Activated naive CD8-positive, alpha-beta T cell treated with anti-CD3 and anti-CD28 coated beads, Interleukin-2, amount 50 U/mL, for 24 hours (primary cell): ENCODE data around the gene PRDM15.

Experiments used
- ATAC-seq: fragments of 150-1000 bp; cut with Tn5 transposase; one replicate; pipeline ENCODE4 v1.10.0; 2021
- DNase-seq: peaks from one replicate; pipeline ENCODE4 v3.0.0; 2021
- H3K27ac Mint-ChIP-seq: one replicate; pipeline ENCODE4 v1.8.0; 2021; ENCODE audit warnings: mild to moderate bottlenecking, mixed read lengths
- H3K27me3 Mint-ChIP-seq: one replicate; pipeline ENCODE4 v1.8.0; 2021; ENCODE audit warnings: mixed read lengths
- H3K36me3 Mint-ChIP-seq: one replicate; pipeline ENCODE4 v1.8.0; 2021; ENCODE audit warnings: low read depth, mixed read lengths
- H3K4me1 Mint-ChIP-seq: one replicate; pipeline ENCODE4 v1.8.0; 2021; ENCODE audit warnings: mixed read lengths
- H3K4me3 Mint-ChIP-seq: one replicate; pipeline ENCODE4 v1.8.0; 2021; ENCODE audit warnings: mild to moderate bottlenecking, moderate library complexity, mixed read lengths
- H3K9me3 Mint-ChIP-seq: one replicate; pipeline ENCODE4 v1.8.0; 2021; ENCODE audit warnings: mixed read lengths

Gene PRDM15

DNA sequence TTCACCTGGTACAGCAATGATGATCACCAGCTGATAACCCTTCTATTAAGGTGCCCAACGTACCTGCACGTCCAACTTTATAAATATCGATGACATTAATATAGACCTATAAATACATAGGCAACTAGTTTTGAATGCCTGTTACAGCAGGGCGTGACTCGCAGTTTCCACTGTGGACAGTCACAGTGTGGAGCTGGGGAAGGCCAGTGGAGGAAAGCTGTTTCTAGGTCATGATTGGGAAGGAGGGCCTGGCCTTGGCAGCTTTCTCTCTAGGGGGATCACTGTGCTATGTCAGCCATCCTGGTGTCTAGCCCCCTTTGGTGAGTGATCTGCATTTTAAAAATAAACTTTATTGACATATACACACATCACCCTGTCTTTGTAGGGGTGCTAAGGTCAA, 4.4 kb upstream of the PRDM15 start:
- no peak overlapping the region for H3K4me3 Mint-ChIP-seq
- H3K9me3 Mint-ChIP-seq: no peaks in the 10 kb centered on the region
- no peak overlapping the region for H3K27ac Mint-ChIP-seq
- peaks cover 2% of the 10 kb centered on the region for H3K36me3 Mint-ChIP-seq
- ATAC-seq (no peak), DNase-seq (no peak)
- H3K4me1 Mint-ChIP-seq: peaks cover 13% of the 10 kb centered on the region
- no peaks in the 10 kb centered on the region for H3K27me3 Mint-ChIP-seq

DNA sequence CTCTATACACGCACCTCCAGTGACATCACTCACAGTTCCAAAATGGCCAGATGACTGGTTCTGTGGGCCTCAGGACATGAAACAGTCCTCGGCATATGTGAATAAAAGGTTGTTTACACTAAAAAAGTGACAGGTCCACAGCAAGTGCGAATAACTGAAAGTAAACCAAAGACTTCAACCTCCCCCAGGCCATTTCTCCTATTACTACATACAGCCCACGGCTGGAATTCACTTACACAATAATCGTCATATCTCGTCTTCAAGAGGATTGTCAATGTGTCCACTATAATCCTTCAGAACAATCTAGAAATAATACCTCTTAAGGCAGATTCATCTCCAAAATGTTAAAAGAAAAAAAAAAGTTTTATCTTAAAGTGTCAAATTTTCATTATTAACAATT, 1.9 kb upstream of the PRDM15 start:
- H3K27ac Mint-ChIP-seq: peak overlapping the region; percentile 65
- ATAC-seq (no peak), DNase-seq (no peak)
- no peaks in the 10 kb centered on the region for H3K9me3 Mint-ChIP-seq
- H3K27me3 Mint-ChIP-seq: no peaks in the 10 kb centered on the region
- peak overlapping the region; percentile 35 for H3K4me3 Mint-ChIP-seq
- peaks cover 32% of the 10 kb centered on the region for H3K4me1 Mint-ChIP-seq
- peaks cover 3% of the 10 kb centered on the region for H3K36me3 Mint-ChIP-seq

DNA sequence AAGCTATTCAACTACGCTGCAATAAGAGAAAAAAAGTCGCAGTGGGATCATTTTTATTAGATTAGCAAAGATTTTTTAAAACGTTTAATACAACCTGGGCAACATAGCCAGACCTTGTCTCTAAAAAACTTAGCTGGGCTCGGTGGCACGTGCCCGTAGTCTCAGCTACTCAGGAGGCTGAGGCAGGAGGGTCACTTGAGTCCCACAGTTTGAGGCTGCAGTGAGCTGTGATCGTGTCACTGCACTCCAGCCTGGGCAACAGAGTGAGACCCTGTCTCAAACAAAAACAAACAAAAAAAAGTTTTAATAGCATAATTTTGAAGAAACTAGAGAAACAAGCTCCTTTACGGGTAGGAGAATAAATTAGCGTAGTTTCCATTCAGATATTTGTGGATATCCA, 1.0 kb upstream of the PRDM15 start:
- H3K4me3 Mint-ChIP-seq: peak overlapping the region; percentile 82
- ATAC-seq (no peak), DNase-seq (peak; percentile 12)
- peak overlapping the region; percentile 93 for H3K27ac Mint-ChIP-seq
- peaks cover 3% of the 10 kb centered on the region for H3K36me3 Mint-ChIP-seq
- H3K9me3 Mint-ChIP-seq: no peaks in the 10 kb centered on the region
- no peaks in the 10 kb centered on the region for H3K27me3 Mint-ChIP-seq
- peaks cover 29% of the 10 kb centered on the region for H3K4me1 Mint-ChIP-seq

DNA sequence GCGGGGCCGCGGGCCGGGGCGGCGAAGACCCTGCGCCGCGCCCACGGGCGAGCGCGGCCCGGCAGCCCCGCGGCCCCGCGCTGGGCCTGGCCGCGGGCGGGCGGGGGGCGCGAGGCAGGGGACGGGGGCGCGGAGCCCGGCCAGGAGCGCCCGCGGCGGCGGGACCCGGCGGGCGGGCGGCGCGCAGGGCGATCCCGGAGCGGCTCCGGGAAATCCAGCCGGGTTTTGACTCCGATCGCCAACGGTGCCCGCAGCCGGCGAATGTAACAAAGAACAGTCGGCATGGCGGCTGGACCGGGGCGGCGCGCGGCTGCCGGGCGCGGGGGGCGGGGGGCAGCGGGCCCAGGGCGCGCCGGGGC, 334 bp downstream of the PRDM15 start:
- no peaks in the 10 kb centered on the region for H3K9me3 Mint-ChIP-seq
- peak overlapping the region; percentile 82 for H3K4me3 Mint-ChIP-seq
- H3K27me3 Mint-ChIP-seq: no peaks in the 10 kb centered on the region
- H3K27ac Mint-ChIP-seq: peak overlapping the region; percentile 56
- peaks cover 5% of the 10 kb centered on the region for H3K36me3 Mint-ChIP-seq
- peak; percentile 42 for ATAC-seq
- peak; percentile 79 for DNase-seq
- peaks cover 31% of the 10 kb centered on the region for H3K4me1 Mint-ChIP-seq

DNA sequence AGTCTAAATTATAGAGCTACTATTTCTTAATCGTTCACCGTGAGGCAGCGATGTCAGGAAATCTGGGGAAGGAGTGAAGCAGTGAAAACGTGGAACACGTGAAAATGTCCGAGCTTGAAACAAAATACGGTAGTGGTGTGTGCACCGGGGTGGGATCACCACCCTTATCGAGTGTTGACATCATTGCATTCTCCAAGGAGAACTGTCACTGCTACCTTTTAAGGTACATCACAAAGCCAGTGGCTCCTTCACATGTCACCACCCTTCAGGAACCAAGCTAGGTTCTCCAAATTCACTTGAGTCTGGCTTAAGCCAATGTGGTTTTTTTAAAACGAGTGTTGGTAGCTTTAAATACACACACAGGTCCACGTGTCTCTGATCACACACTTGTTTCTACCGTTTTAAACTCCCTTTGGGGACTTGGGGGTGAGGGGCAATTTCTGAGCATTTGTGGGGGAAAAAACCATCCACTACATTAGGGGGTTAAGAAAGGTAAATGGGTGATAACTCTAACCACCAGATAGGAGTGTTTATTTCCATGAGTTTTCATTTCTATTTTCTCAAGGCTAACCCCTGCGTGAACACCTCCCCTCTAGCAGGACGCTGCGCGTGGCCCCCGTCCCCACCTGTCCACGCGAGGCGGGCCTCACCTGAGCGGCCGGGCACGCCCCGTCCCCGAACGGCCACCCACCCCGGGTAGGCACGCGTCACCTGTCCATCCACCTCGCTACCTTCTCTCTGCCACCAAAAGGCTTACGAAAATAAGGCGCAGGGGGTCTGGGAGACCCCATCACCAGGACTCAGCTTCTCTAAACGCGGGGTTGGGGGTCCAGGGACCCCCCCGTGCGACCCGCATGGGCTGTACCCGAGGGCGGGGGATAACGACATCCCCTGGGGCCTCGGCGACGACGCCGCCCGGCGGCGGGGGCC, 978 bp downstream of the PRDM15 start:
- Mint-ChIP-seq H3K27me3 (no peaks in the 10 kb centered on the region), H3K27ac (peak overlapping the region; percentile 92), H3K4me3 (peak overlapping the region; percentile 89), H3K36me3 (peaks cover 7% of the 10 kb centered on the region), H3K9me3 (no peaks in the 10 kb centered on the region), H3K4me1 (peaks cover 31% of the 10 kb centered on the region)
- DNase-seq: peak; percentile 38
- ATAC-seq: peak; percentile 20

DNA sequence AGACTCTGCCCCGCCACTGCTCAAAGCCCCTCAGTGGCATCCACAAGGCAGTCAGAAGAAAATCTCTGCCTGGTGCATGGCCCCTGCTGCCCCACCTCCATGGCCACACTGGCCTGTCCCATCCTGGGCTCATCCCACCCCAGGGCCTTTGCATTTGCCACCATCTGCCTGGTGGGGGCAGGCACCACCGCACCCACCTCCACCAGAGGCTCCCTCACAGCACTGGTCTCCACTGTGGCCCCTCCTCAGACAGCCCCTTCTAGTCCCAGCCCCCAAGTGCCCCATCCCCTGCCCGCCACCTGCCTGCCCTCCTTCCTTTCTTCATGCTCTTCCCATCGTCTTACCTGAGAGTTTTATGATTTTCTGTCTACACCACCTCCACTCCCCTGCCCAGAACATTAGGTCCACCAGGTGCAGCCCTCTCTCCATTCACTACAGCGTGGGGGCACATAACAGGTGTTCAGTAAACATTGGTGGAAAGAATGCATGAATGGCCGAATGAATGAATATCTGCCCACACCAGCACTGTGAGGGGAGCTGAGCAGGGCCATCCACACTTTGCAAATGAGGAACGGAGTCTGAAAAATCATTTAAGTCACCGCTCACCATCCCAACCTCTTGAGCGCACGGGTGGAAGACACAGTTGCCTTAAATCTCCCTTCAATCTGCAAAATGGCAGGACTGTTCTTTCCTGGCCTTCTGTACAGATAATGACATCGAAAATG, 2.1 kb downstream of the PRDM15 start:
- peaks cover 7% of the 10 kb centered on the region for H3K36me3 Mint-ChIP-seq
- H3K4me1 Mint-ChIP-seq: peaks cover 31% of the 10 kb centered on the region
- DNase-seq (no peak), ATAC-seq (no peak)
- H3K9me3 Mint-ChIP-seq: no peaks in the 10 kb centered on the region
- no peaks in the 10 kb centered on the region for H3K27me3 Mint-ChIP-seq
- H3K27ac Mint-ChIP-seq: peak overlapping the region; percentile 92
- H3K4me3 Mint-ChIP-seq: peak overlapping the region; percentile 89

DNA sequence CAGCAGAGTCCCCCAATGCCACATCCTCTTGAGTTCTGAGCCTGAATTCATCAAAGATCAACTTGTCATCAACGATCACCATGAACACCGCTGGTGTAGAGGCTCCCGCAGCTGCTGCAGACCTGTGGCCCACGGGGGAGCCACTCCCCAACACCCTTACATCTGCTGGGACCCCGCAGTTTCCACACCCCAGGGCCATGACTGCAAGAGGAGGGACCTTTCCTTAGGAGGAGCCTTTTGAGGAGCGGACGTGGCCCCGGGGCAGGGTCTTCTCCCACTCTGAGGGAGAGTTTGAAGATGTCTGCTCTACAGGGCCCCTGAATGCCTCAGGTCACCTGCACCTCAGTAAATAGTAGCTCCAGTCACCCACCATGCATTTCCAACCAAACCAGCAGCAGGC, 2.7 kb downstream of the PRDM15 start:
- H3K27ac Mint-ChIP-seq: no peak overlapping the region
- no peak for ATAC-seq
- DNase-seq: no peak
- peaks cover 31% of the 10 kb centered on the region for H3K4me1 Mint-ChIP-seq
- H3K9me3 Mint-ChIP-seq: no peaks in the 10 kb centered on the region
- peak overlapping the region; percentile 10 for H3K4me3 Mint-ChIP-seq
- H3K27me3 Mint-ChIP-seq: no peaks in the 10 kb centered on the region
- H3K36me3 Mint-ChIP-seq: peaks cover 7% of the 10 kb centered on the region

DNA sequence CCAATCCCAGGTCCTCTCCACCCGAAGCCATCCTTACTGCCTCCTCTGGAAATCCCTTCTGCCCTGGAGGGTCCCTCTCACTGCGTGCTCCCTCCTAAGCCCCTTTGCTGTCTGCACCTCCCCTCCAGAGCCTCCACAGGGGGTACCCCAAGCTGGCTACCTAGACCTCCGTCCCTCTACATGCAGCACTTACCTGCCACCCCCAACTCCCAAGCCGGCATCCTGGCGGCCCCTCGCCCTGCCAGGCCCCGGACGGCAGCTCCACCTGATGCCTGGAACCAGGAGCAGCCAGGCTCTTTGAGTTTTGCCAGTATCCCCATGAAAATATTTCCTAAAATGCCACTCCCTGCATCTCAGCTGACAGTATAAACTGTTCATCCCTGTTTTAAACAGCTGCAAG, 4.1 kb downstream of the PRDM15 start:
- H3K27me3 Mint-ChIP-seq: no peaks in the 10 kb centered on the region
- DNase-seq: no peak
- H3K9me3 Mint-ChIP-seq: no peaks in the 10 kb centered on the region
- no peak overlapping the region for H3K4me3 Mint-ChIP-seq
- H3K36me3 Mint-ChIP-seq: peaks cover 7% of the 10 kb centered on the region
- ATAC-seq: no peak
- H3K27ac Mint-ChIP-seq: no peak overlapping the region
- H3K4me1 Mint-ChIP-seq: peaks cover 27% of the 10 kb centered on the region

DNA sequence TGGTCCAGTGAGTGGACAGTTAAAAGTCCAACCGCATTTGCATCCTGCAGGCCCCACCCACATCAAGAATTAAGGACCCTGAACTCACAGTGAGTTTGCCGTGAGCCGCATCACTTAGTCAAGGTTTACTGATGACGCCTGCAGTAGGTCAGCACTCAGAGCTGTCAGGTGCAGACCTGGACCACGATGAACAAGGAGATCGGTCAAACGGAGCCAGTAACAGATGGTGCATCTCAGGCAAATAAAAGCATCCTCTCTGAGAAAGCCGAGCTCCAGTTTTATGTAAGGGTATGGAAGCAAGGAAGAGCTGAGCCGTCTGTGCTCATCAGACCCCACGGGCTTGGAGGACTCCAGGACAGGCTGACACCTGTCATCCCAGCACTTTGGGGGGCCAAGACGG, 4.5 kb downstream of the PRDM15 start:
- H3K4me3 Mint-ChIP-seq: no peak overlapping the region
- no peak overlapping the region for H3K27ac Mint-ChIP-seq
- no peak for DNase-seq
- no peaks in the 10 kb centered on the region for H3K27me3 Mint-ChIP-seq
- no peaks in the 10 kb centered on the region for H3K9me3 Mint-ChIP-seq
- H3K4me1 Mint-ChIP-seq: peaks cover 23% of the 10 kb centered on the region
- H3K36me3 Mint-ChIP-seq: peaks cover 7% of the 10 kb centered on the region
- ATAC-seq: no peak

DNA sequence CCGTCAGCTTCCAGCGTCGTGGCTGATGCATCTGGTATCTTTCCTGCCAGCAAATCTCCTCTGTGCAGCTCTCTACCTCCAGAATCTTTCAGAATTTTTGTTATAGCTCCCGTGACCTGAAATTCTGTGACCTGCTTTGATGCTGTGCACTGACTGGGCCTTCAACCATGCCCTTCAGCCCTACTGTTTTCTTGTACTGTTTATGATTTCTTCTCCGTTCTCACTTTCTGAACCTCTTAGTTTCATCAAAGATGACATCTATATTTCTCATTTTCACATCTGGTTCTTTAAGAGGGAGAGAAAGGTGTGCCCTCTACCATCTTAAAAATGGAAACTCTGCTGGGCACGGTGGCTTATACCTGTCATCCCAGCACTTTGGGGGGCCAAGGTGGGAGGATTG, 5.7 kb downstream of the PRDM15 start:
- Mint-ChIP-seq H3K4me1 (peaks cover 27% of the 10 kb centered on the region), H3K36me3 (peaks cover 7% of the 10 kb centered on the region), H3K27ac (no peak overlapping the region), H3K9me3 (no peaks in the 10 kb centered on the region), H3K4me3 (no peak overlapping the region), H3K27me3 (no peaks in the 10 kb centered on the region)
- no peak for DNase-seq
- no peak for ATAC-seq

DNA sequence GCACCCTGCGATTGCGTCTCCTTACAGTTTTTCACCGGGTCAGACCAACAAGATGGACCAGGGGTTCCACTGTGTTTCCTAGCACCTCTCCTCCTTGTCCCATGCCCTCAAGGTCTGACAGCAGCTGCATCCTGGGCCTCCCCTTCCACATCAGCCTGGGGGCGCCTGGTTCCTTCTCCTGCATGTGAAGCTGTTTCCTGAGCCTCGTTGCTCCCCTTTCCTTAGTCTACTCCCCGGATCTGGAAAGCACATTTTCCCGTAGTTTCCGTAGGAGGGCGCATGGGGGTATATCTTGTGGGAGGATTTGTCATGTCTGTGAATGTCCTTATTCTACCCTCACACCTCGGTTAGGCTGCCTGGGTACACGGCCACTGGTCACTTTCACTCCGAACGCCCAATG, 6.1 kb downstream of the PRDM15 start:
- no peaks in the 10 kb centered on the region for H3K27me3 Mint-ChIP-seq
- H3K27ac Mint-ChIP-seq: no peak overlapping the region
- peaks cover 7% of the 10 kb centered on the region for H3K36me3 Mint-ChIP-seq
- ATAC-seq: no peak
- H3K9me3 Mint-ChIP-seq: no peaks in the 10 kb centered on the region
- H3K4me3 Mint-ChIP-seq: no peak overlapping the region
- no peak for DNase-seq
- peaks cover 28% of the 10 kb centered on the region for H3K4me1 Mint-ChIP-seq

DNA sequence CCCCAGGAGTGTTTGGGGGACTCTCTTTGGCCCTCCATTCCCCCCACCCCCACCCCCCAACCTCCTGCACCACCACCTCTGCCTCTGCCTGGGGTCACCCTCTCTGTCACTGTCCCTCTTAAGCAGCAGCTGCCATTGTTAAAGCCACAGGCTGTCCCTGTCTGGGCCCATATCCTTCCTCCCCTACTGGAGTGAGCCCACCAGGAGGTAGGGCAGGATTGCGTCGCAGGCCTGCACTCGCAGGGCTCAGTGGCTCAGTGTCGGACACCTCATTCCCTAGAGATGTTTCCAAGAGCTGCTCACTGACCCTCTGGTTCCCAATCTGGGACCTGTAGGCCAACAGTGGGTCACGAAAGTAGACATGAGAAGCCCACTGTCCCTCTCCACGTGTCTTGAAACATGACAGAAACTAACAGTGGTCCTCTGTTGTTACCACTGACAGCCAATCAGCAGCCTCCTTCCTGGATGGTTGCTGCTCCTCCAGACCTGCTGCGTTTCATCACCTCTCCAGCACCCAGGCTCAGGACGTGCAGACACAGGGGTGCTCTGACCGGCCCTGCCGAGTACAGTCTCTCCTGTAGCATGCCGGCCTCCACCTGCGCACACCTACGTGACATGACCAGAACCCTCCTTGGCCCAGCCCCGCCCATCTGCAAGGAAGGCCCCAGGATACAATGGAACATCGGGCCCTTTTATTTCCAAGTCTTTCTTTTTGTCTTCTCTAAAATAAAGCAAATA, 7.7 kb downstream of the PRDM15 start:
- Mint-ChIP-seq H3K27me3 (no peaks in the 10 kb centered on the region), H3K27ac (no peak overlapping the region), H3K4me3 (no peak overlapping the region), H3K9me3 (no peaks in the 10 kb centered on the region), H3K36me3 (peaks cover 4% of the 10 kb centered on the region), H3K4me1 (peaks cover 24% of the 10 kb centered on the region)
- ATAC-seq (no peak), DNase-seq (no peak)

DNA sequence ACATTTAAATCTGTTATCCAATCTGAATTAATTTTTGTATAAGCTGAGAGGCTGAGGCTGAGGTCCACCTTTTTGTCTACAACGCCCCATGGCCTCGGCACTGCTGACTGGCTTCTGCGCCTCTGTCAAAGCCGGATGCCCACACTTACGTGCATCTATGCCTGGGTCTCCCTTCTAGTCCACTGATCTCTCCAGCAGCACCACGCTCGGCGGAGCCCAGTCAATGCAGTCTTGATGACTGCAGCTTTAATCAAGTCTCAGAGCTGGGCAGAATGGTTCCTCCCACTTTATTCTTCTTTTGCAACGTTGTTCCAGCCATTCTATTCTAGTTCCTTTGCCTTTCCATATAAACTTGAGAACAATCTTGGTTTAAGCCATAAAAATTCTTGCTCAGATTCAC, 9.4 kb downstream of the PRDM15 start:
- ATAC-seq (no peak), DNase-seq (no peak)
- Mint-ChIP-seq H3K4me3 (no peak overlapping the region), H3K27ac (no peak overlapping the region), H3K36me3 (peaks cover 4% of the 10 kb centered on the region), H3K4me1 (peaks cover 32% of the 10 kb centered on the region), H3K9me3 (no peaks in the 10 kb centered on the region), H3K27me3 (no peaks in the 10 kb centered on the region)

DNA sequence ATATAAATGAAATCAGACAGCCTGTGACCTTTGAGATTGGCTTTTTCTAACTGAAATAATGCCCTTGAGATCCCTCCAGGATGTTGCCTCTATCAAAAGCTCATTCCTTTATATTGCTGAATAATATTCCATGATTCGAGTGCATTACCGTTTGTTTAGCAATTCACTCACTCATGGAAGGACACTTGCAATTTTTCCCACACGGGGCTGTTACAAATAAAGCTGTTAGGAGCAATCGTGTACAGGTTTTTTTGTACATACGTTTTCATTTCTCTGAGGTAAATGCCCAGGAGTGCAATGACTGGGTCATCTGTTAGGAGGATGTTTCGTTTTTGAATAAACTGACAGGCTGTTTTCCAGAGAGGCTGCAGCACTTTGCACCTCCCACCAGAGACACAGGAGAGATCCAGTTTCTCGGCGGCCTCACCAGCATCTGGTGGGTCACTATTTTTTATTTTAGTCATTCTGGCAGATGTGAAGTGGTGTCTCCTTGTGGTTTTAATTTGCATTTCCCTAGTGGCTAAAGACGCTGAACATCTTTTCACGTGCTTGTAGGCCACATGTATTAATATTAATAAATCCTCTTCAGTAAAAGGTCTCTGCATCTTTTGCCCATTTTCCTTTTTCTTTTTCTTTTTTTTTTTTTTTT, 11.0 kb downstream of the PRDM15 start:
- DNase-seq: no peak
- Mint-ChIP-seq H3K27ac (no peak overlapping the region), H3K4me1 (peaks cover 36% of the 10 kb centered on the region), H3K9me3 (no peaks in the 10 kb centered on the region), H3K4me3 (no peak overlapping the region), H3K27me3 (no peaks in the 10 kb centered on the region), H3K36me3 (no peaks in the 10 kb centered on the region)
- no peak for ATAC-seq
